MM.1S (cell line): ENCODE data around the gene FBN3.

Experiments used
- DNase-seq: peaks from one replicate; pipeline ENCODE4 v3.0.0-alpha.2; 2015
- H2AFZ ChIP-seq: fragments of 300-600 bp; sonication (generic); 2 replicates; pipeline ENCODE4 v1.6.0; 2016; ENCODE audit warnings: antibody characterized with exemption, low read length
- H3F3A ChIP-seq: fragments of 300-600 bp; sonication (generic); 2 replicates; pipeline ENCODE4 v1.6.1; 2016; ENCODE audit warnings: mild to moderate bottlenecking, antibody characterized with exemption, low read length, moderate library complexity, mixed read lengths; ENCODE audit not compliant: insufficient read depth
- H3K27ac ChIP-seq: fragments of 300-600 bp; sonication (generic); 2 replicates; pipeline ENCODE4 v1.5.1; 2016; ENCODE audit warnings: mild to moderate bottlenecking, low read length
- H3K27me3 ChIP-seq: fragments of 300-600 bp; sonication (generic); replicated peaks from 2 replicates; pipeline ENCODE4 v1.6.0; 2016; ENCODE audit warnings: low read length; ENCODE audit not compliant: insufficient read depth
- H3K36me3 ChIP-seq: fragments of 300-600 bp; sonication (generic); replicated peaks from 2 replicates; pipeline ENCODE4 v1.6.1; 2016; ENCODE audit warnings: mild to moderate bottlenecking, low read length, mixed read lengths; ENCODE audit not compliant: insufficient read depth
- H3K4me1 ChIP-seq: fragments of 300-600 bp; sonication (generic); 2 replicates; pipeline ENCODE4 v1.6.1; 2016; ENCODE audit warnings: low read length, mixed read lengths
- H3K4me2 ChIP-seq: fragments of 300-600 bp; sonication (generic); 2 replicates; pipeline ENCODE4 v1.6.0; 2016; ENCODE audit warnings: low read depth, low read length
- H3K4me3 ChIP-seq: fragments of 300-600 bp; sonication (generic); 2 replicates; pipeline ENCODE4 v1.5.1; 2016; ENCODE audit warnings: low read length, mixed read lengths
- H3K79me2 ChIP-seq: fragments of 300-600 bp; sonication (generic); 2 replicates; pipeline ENCODE4 v1.6.1; 2016; ENCODE audit warnings: mixed run types, low read length, mixed read lengths
- H3K9ac ChIP-seq: fragments of 300-600 bp; sonication (generic); 2 replicates; pipeline ENCODE4 v1.6.1; 2016; ENCODE audit warnings: low read length, mixed read lengths
- H3K9me2 ChIP-seq: fragments of 300-600 bp; sonication (generic); replicated peaks from 2 replicates; pipeline ENCODE4 v1.6.1; 2016; ENCODE audit warnings: mild to moderate bottlenecking, low read length, mixed read lengths; ENCODE audit not compliant: insufficient read depth
- H3K9me3 ChIP-seq: fragments of 300-600 bp; sonication (generic); replicated peaks from 2 replicates; pipeline ENCODE4 v1.6.1; 2016; ENCODE audit warnings: mild to moderate bottlenecking, low read length, mixed read lengths; ENCODE audit not compliant: insufficient read depth
- H4K20me1 ChIP-seq: fragments of 300-600 bp; sonication (generic); 2 replicates; pipeline ENCODE4 v1.6.1; 2016; ENCODE audit warnings: mild to moderate bottlenecking, low read length, moderate library complexity, mixed read lengths; ENCODE audit not compliant: insufficient read depth
- CTCF ChIP-seq: fragments of 300-600 bp; sonication (generic); IDR thresholded peaks from 2 replicates; pipeline ENCODE4 v1.5.1; 2016; ENCODE audit warnings: antibody characterized with exemption, low read length, mixed read lengths
- EZH2 ChIP-seq: fragments of 300-600 bp; sonication (generic); optimal IDR thresholded peaks from 2 replicates; pipeline ENCODE3; 2017; ENCODE audit warnings: low read depth, mild to moderate bottlenecking, antibody characterized with exemption, low read length, mixed read lengths
- EZH2phosphoT487 ChIP-seq: fragments of 300-600 bp; sonication (generic); IDR thresholded peaks from 2 replicates; pipeline ENCODE4 v1.6.1; 2018; ENCODE audit warnings: antibody characterized with exemption, low read length

The FBN3 gene

GRCh38 chr19:8174706-8175105, 25.3 kb upstream of the FBN3 start:
- H3K4me2 ChIP-seq, result no peak overlapping the region
- no peak overlapping the region for H3K4me3 ChIP-seq
- H3K27ac ChIP-seq, result no peak overlapping the region
- no peaks in the 10 kb centered on the region for H3K36me3 ChIP-seq
- no peak for DNase-seq
- H3K27me3 ChIP-seq, result peaks cover 64% of the 10 kb centered on the region
- no peaks in the 10 kb centered on the region for H3F3A ChIP-seq
- no peaks in the 10 kb centered on the region for H3K9me3 ChIP-seq
- no peaks in the 10 kb centered on the region for H4K20me1 ChIP-seq
- no peak overlapping the region for H2AFZ ChIP-seq
- no peak for TF ChIP-seq EZH2phosphoT487
- TF ChIP-seq EZH2, result no peak
- TF ChIP-seq CTCF, result no peak
- H3K79me2 ChIP-seq, result no peaks in the 10 kb centered on the region
- no peak overlapping the region for H3K9ac ChIP-seq
- no peaks in the 10 kb centered on the region for H3K9me2 ChIP-seq
- H3K4me1 ChIP-seq, result no peaks in the 10 kb centered on the region

GRCh38 chr19:8168537-8168936, 19.1 kb upstream of the FBN3 start:
- Histone ChIP-seq H3K4me2 (no peak overlapping the region), H3K9ac (no peak overlapping the region), H4K20me1 (no peaks in the 10 kb centered on the region), H3K9me3 (no peaks in the 10 kb centered on the region), H3K27ac (no peak overlapping the region), H3K9me2 (no peaks in the 10 kb centered on the region), H3K4me3 (no peak overlapping the region), H2AFZ (no peak overlapping the region), H3K79me2 (no peaks in the 10 kb centered on the region), H3F3A (no peaks in the 10 kb centered on the region), H3K4me1 (no peaks in the 10 kb centered on the region), H3K36me3 (no peaks in the 10 kb centered on the region), H3K27me3 (peaks cover 65% of the 10 kb centered on the region)
- no peak for DNase-seq
- TF ChIP-seq EZH2 (no peak), CTCF (no peak), EZH2phosphoT487 (no peak)

GRCh38 chr19:8167985-8168384, 18.6 kb upstream of the FBN3 start:
- peaks cover 68% of the 10 kb centered on the region for H3K27me3 ChIP-seq
- no peak overlapping the region for H3K9ac ChIP-seq
- no peaks in the 10 kb centered on the region for H3K9me3 ChIP-seq
- no peak overlapping the region for H3K4me3 ChIP-seq
- H3K79me2 ChIP-seq, result no peaks in the 10 kb centered on the region
- H3K4me1 ChIP-seq, result no peaks in the 10 kb centered on the region
- H3K4me2 ChIP-seq, result no peak overlapping the region
- H3K36me3 ChIP-seq, result no peaks in the 10 kb centered on the region
- no peaks in the 10 kb centered on the region for H3K9me2 ChIP-seq
- H2AFZ ChIP-seq, result no peak overlapping the region
- H3K27ac ChIP-seq, result no peak overlapping the region
- H3F3A ChIP-seq, result no peaks in the 10 kb centered on the region
- no peak for DNase-seq
- no peak for TF ChIP-seq EZH2phosphoT487
- TF ChIP-seq EZH2, result no peak
- no peak for TF ChIP-seq CTCF
- no peaks in the 10 kb centered on the region for H4K20me1 ChIP-seq
